HepG2 (cell line): ENCODE results near the gene MIF4GD. TPM values are rescaled to one million over a fixed set of nuclear protein-coding genes. Genes with fewer than 3 reads are reported as not detected.

ENCODE experiments used
- KLF15 ChIP-seq: sonication (generic); formaldehyde crosslinking; IDR thresholded peaks from 2 replicates; pipeline ENCODE4 v1.8.1; 2023; ENCODE audit warnings: borderline replicate concordance, mild to moderate bottlenecking, inconsistent platforms, missing genetic modification reagents, mixed read lengths
- PAF1 ChIP-seq: IDR thresholded peaks from 2 replicates; pipeline ENCODE4 v1.6.1; 2016; ENCODE audit warnings: missing genetic modification reagents, missing compliant biosample characterization
- RARG ChIP-seq: sonication (generic); formaldehyde crosslinking; IDR thresholded peaks from 2 replicates; pipeline ENCODE4 v1.4.0; 2020; ENCODE audit warnings: low read depth, mild to moderate bottlenecking, missing genetic modification reagents
- RORA ChIP-seq: sonication (generic); formaldehyde crosslinking; IDR thresholded peaks from 2 replicates; pipeline ENCODE4 v1.5.0; 2020; ENCODE audit warnings: mild to moderate bottlenecking, missing genetic modification reagents, moderate library complexity
- SIN3A ChIP-seq: IDR thresholded peaks from 2 replicates; pipeline ENCODE4 v1.6.1; 2011; ENCODE audit warnings: low read depth, mild to moderate bottlenecking, control low read depth, low read length, borderline replicate concordance
- WIZ ChIP-seq: sonication (generic); formaldehyde crosslinking; IDR thresholded peaks from 2 replicates; pipeline ENCODE4 v1.5.1; 2020; ENCODE audit warnings: mild to moderate bottlenecking, missing genetic modification reagents
- ZNF432 ChIP-seq: sonication (generic); formaldehyde crosslinking; IDR thresholded peaks from 2 replicates; pipeline ENCODE4 v1.5.0; 2020; ENCODE audit warnings: missing genetic modification reagents, mild to moderate bottlenecking, borderline replicate concordance
- ZNF780A ChIP-seq: sonication (generic); formaldehyde crosslinking; IDR thresholded peaks from 2 replicates; pipeline ENCODE4 v1.8.0; 2022; ENCODE audit warnings: mild to moderate bottlenecking, missing genetic modification reagents, moderate library complexity
- polyA plus RNA-seq, 8 experiments: library from polyadenylated mRNA; depleted of rRNA in 3 of 8; stranded (reverse) in 7 of 8; unstranded in 1 of 8; fragments of >200 nt; fragmentation: Illumina TruSeq in 4 of 8; extraction: Trizol in 4 of 8; gene quantifications; 2 replicates each; pipeline versions ENCODE4 v1.2.1 to v1.2.3, GENCODE V29; 2011 to 2016; ENCODE audit warnings: low read depth in 4 of 8, missing spikeins in 1 of 8, mixed read lengths in 1 of 8; ENCODE audit not compliant: insufficient read depth in 1 of 8
- total RNA-seq, 5 experiments: library from RNA; depleted of rRNA; stranded (reverse); fragments of >200 nt; fragmentation: Illumina TruSeq; extraction: Trizol; gene quantifications; 2 replicates each; pipeline ENCODE4 v1.2.3, GENCODE V29; 2016; ENCODE audit warnings: low read depth in 1 of 5
- TF ChIP-seq, protein P1 (sequence below): sonication (generic); formaldehyde crosslinking; IDR thresholded peaks from 2 replicates; pipeline ENCODE4 v1.8.0; 2022; ENCODE audit warnings: mild to moderate bottlenecking, missing genetic modification reagents, moderate library complexity
- TF ChIP-seq, protein P2 (sequence below): sonication (generic); formaldehyde crosslinking; IDR thresholded peaks from 2 replicates; pipeline ENCODE4 v1.4.0; 2020; ENCODE audit warnings: missing genetic modification reagents, borderline replicate concordance

The MIF4GD gene
- total and polyA plus RNA-seq, 2 of the 13 experiments (the other 11 are each of a cell fraction or from before 2014, with no cell fraction given), result 14.0 to 28.0 TPM

DNA sequence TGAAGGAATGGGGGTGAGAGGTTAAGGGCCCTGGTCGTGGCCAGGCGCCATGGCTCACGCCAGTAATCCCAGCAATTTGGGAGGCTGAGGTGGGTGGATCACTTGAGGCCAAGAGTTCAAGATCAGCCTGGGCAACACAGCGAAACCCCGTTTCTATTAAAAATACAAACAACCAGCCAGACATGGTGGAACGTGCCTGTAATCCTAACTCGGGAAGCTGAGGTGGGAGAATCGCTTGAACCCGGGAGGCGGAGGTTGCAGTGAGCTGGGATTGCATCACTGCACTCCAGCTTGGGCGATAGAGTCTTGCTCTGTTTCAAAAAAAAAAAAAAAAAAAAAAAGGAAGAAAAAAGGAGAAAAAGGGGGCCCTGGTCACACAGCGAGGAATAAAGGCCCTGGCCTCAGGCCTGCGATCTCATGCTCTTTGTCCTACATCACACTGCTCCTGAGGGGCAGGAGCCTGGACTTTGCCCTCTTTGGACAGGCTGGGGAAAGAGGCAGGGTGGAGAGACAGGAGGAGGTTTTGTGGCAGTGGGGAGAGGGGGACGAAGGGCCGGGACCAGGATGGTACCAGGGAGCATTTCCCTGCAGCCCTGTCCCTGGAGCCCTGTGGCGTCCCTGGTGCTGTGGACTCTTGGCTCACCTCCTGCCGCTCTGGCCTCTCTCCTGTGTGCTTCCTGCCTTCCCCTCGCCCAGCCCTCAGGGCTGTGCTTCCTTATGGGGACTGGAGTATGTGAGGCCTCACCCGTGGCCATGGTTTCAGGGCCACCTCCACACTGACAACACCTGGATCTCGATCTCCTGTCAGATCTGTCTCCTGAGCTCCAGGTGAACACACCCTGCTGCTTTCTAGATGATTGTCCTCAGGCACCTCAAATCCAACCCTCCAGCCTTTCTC lies 38.0 kb upstream of the MIF4GD start (continued):
- TF ChIP-seq WIZ (CRISPR knock-in tag) (peak; percentile 64; the same call in 1 of the 2 replicates), RORA (no peak), PAF1 (CRISPR knock-in tag) (no peak), RARG (CRISPR knock-in tag) (no peak), SIN3A (0 out of 2 replicates have a peak, but pooled peaks have one; percentile 71), ZNF432 (CRISPR knock-in tag) (no peak), KLF15 (CRISPR knock-in tag) (no peak), ZNF780A (no peak; the same call in 1 of the 2 replicates)
- TF ChIP-seq, protein P1, sequence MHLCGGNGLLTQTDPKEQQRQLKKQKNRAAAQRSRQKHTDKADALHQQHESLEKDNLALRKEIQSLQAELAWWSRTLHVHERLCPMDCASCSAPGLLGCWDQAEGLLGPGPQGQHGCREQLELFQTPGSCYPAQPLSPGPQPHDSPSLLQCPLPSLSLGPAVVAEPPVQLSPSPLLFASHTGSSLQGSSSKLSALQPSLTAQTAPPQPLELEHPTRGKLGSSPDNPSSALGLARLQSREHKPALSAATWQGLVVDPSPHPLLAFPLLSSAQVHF (CRISPR knock-in tag), result no peak
- TF ChIP-seq, protein P2, sequence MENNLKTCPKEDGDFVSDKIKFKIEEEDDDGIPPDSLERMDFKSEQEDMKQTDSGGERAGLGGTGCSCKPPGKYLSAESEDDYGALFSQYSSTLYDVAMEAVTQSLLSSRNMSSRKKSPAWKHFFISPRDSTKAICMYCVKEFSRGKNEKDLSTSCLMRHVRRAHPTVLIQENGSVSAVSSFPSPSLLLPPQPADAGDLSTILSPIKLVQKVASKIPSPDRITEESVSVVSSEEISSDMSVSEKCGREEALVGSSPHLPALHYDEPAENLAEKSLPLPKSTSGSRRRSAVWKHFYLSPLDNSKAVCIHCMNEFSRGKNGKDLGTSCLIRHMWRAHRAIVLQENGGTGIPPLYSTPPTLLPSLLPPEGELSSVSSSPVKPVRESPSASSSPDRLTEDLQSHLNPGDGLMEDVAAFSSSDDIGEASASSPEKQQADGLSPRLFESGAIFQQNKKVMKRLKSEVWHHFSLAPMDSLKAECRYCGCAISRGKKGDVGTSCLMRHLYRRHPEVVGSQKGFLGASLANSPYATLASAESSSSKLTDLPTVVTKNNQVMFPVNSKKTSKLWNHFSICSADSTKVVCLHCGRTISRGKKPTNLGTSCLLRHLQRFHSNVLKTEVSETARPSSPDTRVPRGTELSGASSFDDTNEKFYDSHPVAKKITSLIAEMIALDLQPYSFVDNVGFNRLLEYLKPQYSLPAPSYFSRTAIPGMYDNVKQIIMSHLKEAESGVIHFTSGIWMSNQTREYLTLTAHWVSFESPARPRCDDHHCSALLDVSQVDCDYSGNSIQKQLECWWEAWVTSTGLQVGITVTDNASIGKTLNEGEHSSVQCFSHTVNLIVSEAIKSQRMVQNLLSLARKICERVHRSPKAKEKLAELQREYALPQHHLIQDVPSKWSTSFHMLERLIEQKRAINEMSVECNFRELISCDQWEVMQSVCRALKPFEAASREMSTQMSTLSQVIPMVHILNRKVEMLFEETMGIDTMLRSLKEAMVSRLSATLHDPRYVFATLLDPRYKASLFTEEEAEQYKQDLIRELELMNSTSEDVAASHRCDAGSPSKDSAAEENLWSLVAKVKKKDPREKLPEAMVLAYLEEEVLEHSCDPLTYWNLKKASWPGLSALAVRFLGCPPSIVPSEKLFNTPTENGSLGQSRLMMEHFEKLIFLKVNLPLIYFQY (CRISPR knock-in tag), result no peak
